KMS-11 (cell line): ENCODE results near the gene GLUD1.
"Not testable (repeated sequence)": the region's sequence is repeated elsewhere in the genome, so short reads cannot be mapped to it uniquely, and the experiment has no call there.

Experiments used
- H2AFZ ChIP-seq: fragments of 200-600 bp; sonication (generic); 2 replicates; pipeline ENCODE4 v1.6.1; 2016; ENCODE audit warnings: antibody characterized with exemption, mixed run types, low read depth
- H3K27ac ChIP-seq: fragments of 200-600 bp; sonication (generic); 2 replicates; pipeline ENCODE4 v1.6.1; 2016; ENCODE audit warnings: mild to moderate bottlenecking, mixed run types
- H3K27me3 ChIP-seq: fragments of 200-600 bp; sonication (generic); 2 replicates; pipeline ENCODE4 v1.6.1; 2017; ENCODE audit warnings: mild to moderate bottlenecking, low read depth, mixed run types, moderate library complexity; ENCODE audit not compliant: insufficient read depth
- H3K36me3 ChIP-seq: fragments of 200-600 bp; sonication (generic); 2 replicates; pipeline ENCODE4 v1.6.1; 2017; ENCODE audit warnings: mild to moderate bottlenecking, mixed run types; ENCODE audit not compliant: insufficient read depth
- H3K4me1 ChIP-seq: fragments of 200-600 bp; sonication (generic); 2 replicates; pipeline ENCODE4 v1.6.1; 2016; ENCODE audit warnings: mild to moderate bottlenecking, low read depth, mixed run types; ENCODE audit not compliant: poor library complexity, severe bottlenecking
- H3K4me2 ChIP-seq: fragments of 200-600 bp; sonication (generic); 2 replicates; pipeline ENCODE4 v1.7.0; 2016; ENCODE audit warnings: mild to moderate bottlenecking, mixed run types
- H3K4me3 ChIP-seq: fragments of 200-600 bp; sonication (generic); IDR thresholded peaks from 2 replicates; pipeline ENCODE4 v1.6.1; 2017; ENCODE audit warnings: low read depth, low read length, mixed read lengths; ENCODE audit not compliant: insufficient read depth
- H3K79me2 ChIP-seq: fragments of 200-600 bp; sonication (generic); 2 replicates; pipeline ENCODE4 v1.6.1; 2016; ENCODE audit warnings: low read depth, mixed run types; ENCODE audit not compliant: insufficient read depth
- H3K9ac ChIP-seq: fragments of 200-600 bp; sonication (generic); 2 replicates; pipeline ENCODE4 v1.6.1; 2016; ENCODE audit warnings: mild to moderate bottlenecking, mixed run types
- H4K20me1 ChIP-seq: fragments of 200-600 bp; sonication (generic); 2 replicates; pipeline ENCODE4 v1.6.1; 2016; ENCODE audit warnings: mild to moderate bottlenecking, mixed run types; ENCODE audit not compliant: insufficient read depth

GLUD1 gene

GRCh38 chr10:87018127-87018526, 76.5 kb downstream of the GLUD1 start:
- H4K20me1 ChIP-seq, H3K9ac ChIP-seq, H2AFZ ChIP-seq, H3K4me3 ChIP-seq, H3K4me2 ChIP-seq, H3K79me2 ChIP-seq, H3K27ac ChIP-seq, H3K4me1 ChIP-seq, H3K27me3 ChIP-seq, H3K36me3 ChIP-seq: not testable (repeated sequence)

- not testable (repeated sequence) for H3K4me3 ChIP-seq, H3K27me3 ChIP-seq, H3K9ac ChIP-seq, H4K20me1 ChIP-seq, H3K27ac ChIP-seq, H3K36me3 ChIP-seq, H3K79me2 ChIP-seq, H3K4me1 ChIP-seq, H2AFZ ChIP-seq, H3K4me2 ChIP-seq
Measured at GRCh38 chr10:87014986-87015716, 79.5 kb downstream of the GLUD1 start.

GRCh38 chr10:87013528-87013927, 81.1 kb downstream of the GLUD1 start:
- not testable (repeated sequence) for H3K9ac ChIP-seq, H3K79me2 ChIP-seq, H3K4me2 ChIP-seq, H3K4me3 ChIP-seq, H3K27me3 ChIP-seq, H3K4me1 ChIP-seq, H3K27ac ChIP-seq, H2AFZ ChIP-seq, H3K36me3 ChIP-seq, H4K20me1 ChIP-seq

- not testable (repeated sequence) for H3K27ac ChIP-seq, H3K4me1 ChIP-seq, H3K4me2 ChIP-seq, H3K4me3 ChIP-seq, H3K27me3 ChIP-seq, H3K79me2 ChIP-seq, H4K20me1 ChIP-seq, H3K36me3 ChIP-seq, H3K9ac ChIP-seq, H2AFZ ChIP-seq
Measured at GRCh38 chr10:87009134-87009696, 85.4 kb downstream of the GLUD1 start.

- H3K4me1 ChIP-seq, H3K27me3 ChIP-seq, H3K36me3 ChIP-seq, H3K4me3 ChIP-seq, H3K79me2 ChIP-seq, H3K4me2 ChIP-seq, H3K27ac ChIP-seq, H3K9ac ChIP-seq, H2AFZ ChIP-seq, H4K20me1 ChIP-seq: not testable (repeated sequence)
Measured at GRCh38 chr10:87008303-87008702, 86.3 kb downstream of the GLUD1 start.

GRCh38 chr10:87007674-87008073, 87.0 kb downstream of the GLUD1 start:
- not testable (repeated sequence) for H3K4me1 ChIP-seq, H3K9ac ChIP-seq, H3K36me3 ChIP-seq, H3K27me3 ChIP-seq, H3K4me3 ChIP-seq, H2AFZ ChIP-seq, H3K27ac ChIP-seq, H3K79me2 ChIP-seq, H3K4me2 ChIP-seq, H4K20me1 ChIP-seq

- H2AFZ ChIP-seq, H3K9ac ChIP-seq, H3K27ac ChIP-seq, H4K20me1 ChIP-seq, H3K36me3 ChIP-seq, H3K27me3 ChIP-seq, H3K79me2 ChIP-seq, H3K4me2 ChIP-seq, H3K4me3 ChIP-seq, H3K4me1 ChIP-seq: not testable (repeated sequence)
Measured at GRCh38 chr10:87007124-87007523, 87.5 kb downstream of the GLUD1 start.
